Measurements from ENCODE around the gene DR1.

The DR1 gene

GRCh38 chr1:93324486-93325464 is 20.9 kb upstream of the DR1 start:
- TF ChIP-seq, protein P1, sequence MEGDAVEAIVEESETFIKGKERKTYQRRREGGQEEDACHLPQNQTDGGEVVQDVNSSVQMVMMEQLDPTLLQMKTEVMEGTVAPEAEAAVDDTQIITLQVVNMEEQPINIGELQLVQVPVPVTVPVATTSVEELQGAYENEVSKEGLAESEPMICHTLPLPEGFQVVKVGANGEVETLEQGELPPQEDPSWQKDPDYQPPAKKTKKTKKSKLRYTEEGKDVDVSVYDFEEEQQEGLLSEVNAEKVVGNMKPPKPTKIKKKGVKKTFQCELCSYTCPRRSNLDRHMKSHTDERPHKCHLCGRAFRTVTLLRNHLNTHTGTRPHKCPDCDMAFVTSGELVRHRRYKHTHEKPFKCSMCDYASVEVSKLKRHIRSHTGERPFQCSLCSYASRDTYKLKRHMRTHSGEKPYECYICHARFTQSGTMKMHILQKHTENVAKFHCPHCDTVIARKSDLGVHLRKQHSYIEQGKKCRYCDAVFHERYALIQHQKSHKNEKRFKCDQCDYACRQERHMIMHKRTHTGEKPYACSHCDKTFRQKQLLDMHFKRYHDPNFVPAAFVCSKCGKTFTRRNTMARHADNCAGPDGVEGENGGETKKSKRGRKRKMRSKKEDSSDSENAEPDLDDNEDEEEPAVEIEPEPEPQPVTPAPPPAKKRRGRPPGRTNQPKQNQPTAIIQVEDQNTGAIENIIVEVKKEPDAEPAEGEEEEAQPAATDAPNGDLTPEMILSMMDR (IDR thresholded peaks at IDR 0.05; ENCODE audit: control insufficient read depth, insufficient read depth, low read depth, low read length, missing control alignments): no peak
- no peak overlapping the region for H3K4me3 ChIP-seq (ENCODE audit: control insufficient read depth, low read depth, low read length)
- peak; percentile 61 for DNase-seq (ENCODE audit: low read depth)

DNA sequence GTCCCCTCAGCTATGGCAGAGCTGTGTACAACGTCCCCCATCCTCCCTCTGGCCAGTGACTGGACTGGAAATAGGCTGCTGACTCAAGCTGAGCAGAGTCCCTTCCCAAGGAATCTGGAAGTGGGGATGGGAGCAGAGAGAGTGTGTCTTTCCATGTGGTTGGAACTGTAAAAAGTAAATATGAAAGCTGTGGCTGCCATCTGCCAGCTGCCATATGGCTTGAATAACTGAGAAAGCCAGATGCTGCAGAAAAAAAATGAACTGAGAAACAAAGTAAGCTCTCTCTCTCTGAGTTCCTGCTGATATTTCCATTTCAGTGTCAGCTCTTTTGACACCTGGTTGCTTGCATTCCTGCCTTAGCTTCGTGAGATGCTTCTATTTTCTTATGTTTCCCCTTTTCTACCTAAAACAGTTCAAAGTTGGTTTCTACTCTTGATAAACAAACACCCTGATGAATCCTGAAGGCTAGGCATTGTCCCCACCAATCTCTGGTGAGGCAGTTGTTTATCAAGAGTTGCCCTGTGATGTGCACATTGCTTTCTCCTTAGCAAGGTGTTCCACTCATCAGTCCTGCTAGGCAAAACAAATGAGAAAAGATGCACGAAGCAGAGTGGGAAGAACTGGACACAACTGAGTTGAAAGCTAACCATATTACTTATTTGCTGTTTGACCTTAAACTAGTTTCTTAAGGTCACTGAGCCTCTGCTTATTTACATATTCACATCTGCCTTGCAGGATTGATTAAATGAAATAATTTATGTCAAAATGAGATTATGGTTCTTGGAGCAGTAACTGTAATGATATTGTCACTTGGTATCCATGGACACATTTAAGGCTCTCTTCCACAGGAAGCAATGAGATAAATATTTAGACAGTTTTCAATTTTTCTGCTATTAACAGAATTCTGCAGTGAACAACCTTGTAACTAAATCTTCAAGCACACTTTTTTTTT is 16.6 kb upstream of the DR1 start:
- TF ChIP-seq, protein P1 (IDR thresholded peaks at IDR 0.05; ENCODE audit: control insufficient read depth, insufficient read depth, low read depth, low read length, missing control alignments): no peak
- DNase-seq (ENCODE audit: low read depth): no peak
- H3K4me3 ChIP-seq (ENCODE audit: control insufficient read depth, low read depth, low read length): no peak overlapping the region

DNA sequence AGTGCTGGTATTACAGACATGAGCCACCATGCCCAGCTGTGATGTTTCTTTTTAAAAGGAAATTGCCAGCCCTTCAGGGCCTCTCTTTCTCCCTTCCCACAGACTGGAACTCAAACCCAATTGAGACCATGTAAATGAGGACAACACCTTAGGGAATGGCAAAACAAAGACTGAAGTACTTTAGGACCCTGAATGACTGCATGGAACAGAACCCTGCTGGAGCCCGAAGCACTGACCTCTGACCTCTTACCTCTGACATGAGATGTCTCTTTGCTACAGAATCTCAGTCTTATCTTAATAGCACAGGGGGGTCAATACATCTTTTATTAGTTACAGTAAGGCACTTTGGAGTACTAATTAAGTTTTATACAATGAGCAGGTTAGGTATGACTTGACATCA is 15.5 kb upstream of the DR1 start:
- TF ChIP-seq, protein P1 (IDR thresholded peaks at IDR 0.05; ENCODE audit: control insufficient read depth, insufficient read depth, low read depth, low read length, missing control alignments): no peak

GRCh38 chr1:93330617-93331016 is 15.1 kb upstream of the DR1 start:
- DNase-seq (ENCODE audit: low read depth): no peak
- TF ChIP-seq, protein P1 (IDR thresholded peaks at IDR 0.05; ENCODE audit: control insufficient read depth, insufficient read depth, low read depth, low read length, missing control alignments): no peak

More for the DNA sequence above, 15.5 kb upstream of the DR1 start:
- no peak for DNase-seq (ENCODE audit: low read depth)
- H3K4me3 ChIP-seq (ENCODE audit: control insufficient read depth, low read depth, low read length): no peak overlapping the region

GRCh38 chr1:93331412-93331811 is 14.3 kb upstream of the DR1 start:
- TF ChIP-seq, protein P1 (IDR thresholded peaks at IDR 0.05; ENCODE audit: control insufficient read depth, insufficient read depth, low read depth, low read length, missing control alignments): no peak
- DNase-seq (ENCODE audit: low read depth): no peak
- H3K4me3 ChIP-seq (ENCODE audit: control insufficient read depth, low read depth, low read length): no peak overlapping the region

More at GRCh38 chr1:93330617-93331016, 15.1 kb upstream of the DR1 start:
- H3K4me3 ChIP-seq (ENCODE audit: control insufficient read depth, low read depth, low read length): no peak overlapping the region

DNA sequence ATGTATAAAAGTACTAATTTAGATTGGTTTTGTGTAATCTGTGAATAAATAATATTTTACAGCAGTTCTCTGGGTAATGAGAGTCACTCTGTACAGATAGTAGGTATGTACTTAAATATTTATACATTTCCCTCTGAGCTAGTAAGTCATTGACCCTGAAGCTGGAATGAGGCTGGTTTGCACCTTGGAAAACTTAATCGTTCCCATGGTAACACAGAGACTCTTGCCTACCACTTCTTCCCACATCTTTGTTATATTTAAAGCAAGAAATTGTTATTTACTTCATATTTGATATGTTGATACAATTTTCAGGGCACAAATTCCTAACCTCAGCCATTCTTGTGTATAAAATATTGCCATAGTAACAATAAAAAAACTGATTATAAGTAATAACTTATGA is 13.3 kb upstream of the DR1 start:
- DNase-seq (ENCODE audit: low read depth): no peak
- TF ChIP-seq, protein P1 (IDR thresholded peaks at IDR 0.05; ENCODE audit: control insufficient read depth, insufficient read depth, low read depth, low read length, missing control alignments): no peak
- H3K4me3 ChIP-seq (ENCODE audit: control insufficient read depth, low read depth, low read length): no peak overlapping the region

Data from AG09309 (cell line).